Tibial nerve (tissue), 4 donors: ENCODE results near the gene DPPA3. TPM values are rescaled to one million over a fixed set of nuclear protein-coding genes. Genes with fewer than 3 reads are reported as not detected.
A peak's percentile ranks its signal among the peaks of the same experiment; 100 is the strongest.
"Not testable (repeated sequence)": the region's sequence is repeated elsewhere in the genome, so short reads cannot be mapped to it uniquely, and the experiment has no call there.

Experiments
- DNase-seq, 2 donors: peaks; one replicate each; pipeline ENCODE4 v3.0.0-alpha.2; 2019; ENCODE audit warnings: low spot score in 2 of 2
- H3K27ac ChIP-seq, 4 donors: fragments of 200-600 bp; sonication (generic) in 3 of 4; one replicate each; pipeline ENCODE4 v1.5.1; 2017 to 2019; ENCODE audit warnings: mild to moderate bottlenecking in 1 of 4
- H3K27me3 ChIP-seq, 2 donors: fragments of 200-600 bp; sonication (generic) in 1 of 2; one replicate each; pipeline versions ENCODE4 v1.5.1 to v1.6.0; 2017 to 2019
- H3K36me3 ChIP-seq, 3 donors: fragments of 200-600 bp; sonication (generic); one replicate each; pipeline ENCODE4 v1.5.1; 2018 to 2019
- H3K4me1 ChIP-seq, 4 donors: fragments of 200-600 bp; sonication (generic) in 3 of 4; one replicate each; pipeline ENCODE4 v1.5.1; 2017 to 2019
- H3K4me3 ChIP-seq, 4 donors: fragments of 200-600 bp; sonication (generic) in 3 of 4; one replicate each; pipeline ENCODE4 v1.5.1; 2017 to 2019; ENCODE audit warnings: mild to moderate bottlenecking in 1 of 4, moderate library complexity in 1 of 4
- H3K9me3 ChIP-seq, 4 donors: fragments of 200-600 bp; sonication (generic) in 3 of 4; one replicate each; pipeline ENCODE4 v1.5.1; 2017 to 2019
- CTCF ChIP-seq, 5 experiments: fragments of 200-600 bp in 3 of 5; fragments of 450-650 bp in 2 of 5; sonication (generic) in 3 of 5; IDR thresholded peaks; one replicate each; pipeline ENCODE4 v1.5.1; 2016 to 2019; ENCODE audit warnings: antibody characterized with exemption in 5 of 5, mild to moderate bottlenecking in 3 of 5, moderate library complexity in 2 of 5
- EP300 ChIP-seq, 2 donors: sonication (generic); formaldehyde crosslinking; IDR thresholded peaks; one replicate each; pipeline ENCODE4 v1.6.1; 2017; ENCODE audit warnings: antibody characterized with exemption in 2 of 2, mild to moderate bottlenecking in 1 of 2
- POLR2A ChIP-seq, 2 donors: fragments of 450-650 bp; IDR thresholded peaks; one replicate each; pipeline ENCODE4 v1.6.1; 2017; ENCODE audit warnings: antibody characterized with exemption in 2 of 2, mild to moderate bottlenecking in 2 of 2, moderate library complexity in 2 of 2
- WGBS, 2 donors: methylation state at CpG; one replicate each; pipeline ENCODE4 v1.1.5; 2018; 5-methylcytosine and 5-hydroxymethylcytosine counted together
- total RNA-seq, 4 donors: library from RNA; depleted of rRNA; stranded (reverse); fragments of >200 nt; gene quantifications; one replicate each; pipeline ENCODE4 v1.1.0, GENCODE V29; 2016

Gene DPPA3
- total RNA-seq, 4 donors from 2014 or later, result not detected

GRCh38 chr12:7677432-7677888 lies 33.8 kb upstream of the DPPA3 start:
- WGBS, 2 donors, result 59 to 60% methylated on average over 9 of the region's 9 CpGs
- H3K9me3 ChIP-seq, H3K36me3 ChIP-seq, H3K4me1 ChIP-seq, DNase-seq, H3K27me3 ChIP-seq, H3K27ac ChIP-seq, H3K4me3 ChIP-seq: not testable (repeated sequence)
- peak in 3 of 5 experiments; percentile 22 to 31 (median 29) for TF ChIP-seq CTCF (IDR thresholded peaks at IDR 0.05)

- Histone ChIP-seq H3K4me3 (no peak overlapping the region), H3K36me3 (no peaks in the 10 kb centered on the region), H3K9me3 (no peaks in the 10 kb centered on the region), H3K4me1 (no peaks in the 10 kb centered on the region), H3K27me3 (no peaks in the 10 kb centered on the region), H3K27ac (no peak overlapping the region)
- whole genome bisulfite sequencing, 2 donors, result 73 to 74% methylated on average over 8 of the region's 8 CpGs
- no peak for DNase-seq
- TF ChIP-seq EP300 (IDR thresholded peaks at IDR 0.05) (no peak), POLR2A (IDR thresholded peaks at IDR 0.05) (no peak), CTCF (IDR thresholded peaks at IDR 0.05) (no peak)
Observed at GRCh38 chr12:7678744-7679143, 32.5 kb upstream of the DPPA3 start.

GRCh38 chr12:7679251-7680045 lies 31.8 kb upstream of the DPPA3 start:
- H3K36me3 ChIP-seq, result no peaks in the 10 kb centered on the region
- no peak for DNase-seq
- TF ChIP-seq EP300 (IDR thresholded peaks at IDR 0.05), result no peak
- TF ChIP-seq POLR2A (IDR thresholded peaks at IDR 0.05), result no peak
- TF ChIP-seq CTCF (IDR thresholded peaks at IDR 0.05), result no peak
- no peaks in the 10 kb centered on the region for H3K4me1 ChIP-seq
- H3K9me3 ChIP-seq, result no peaks in the 10 kb centered on the region
- no peak overlapping the region for H3K4me3 ChIP-seq
- 59% methylated on average over 9 of the region's 9 CpGs for WGBS, 2 donors
- no peak overlapping the region for H3K27ac ChIP-seq
- no peaks in the 10 kb centered on the region for H3K27me3 ChIP-seq

- no peaks in the 10 kb centered on the region for H3K4me1 ChIP-seq
- TF ChIP-seq EP300 (IDR thresholded peaks at IDR 0.05), result no peak
- TF ChIP-seq CTCF (IDR thresholded peaks at IDR 0.05), result no peak
- no peak for TF ChIP-seq POLR2A (IDR thresholded peaks at IDR 0.05)
- H3K4me3 ChIP-seq, result no peak overlapping the region
- 50 to 56% methylated on average over 2 of the region's 2 CpGs for WGBS, 2 donors
- no peak overlapping the region for H3K27ac ChIP-seq
- no peaks in the 10 kb centered on the region for H3K36me3 ChIP-seq
- no peaks in the 10 kb centered on the region for H3K9me3 ChIP-seq
- no peaks in the 10 kb centered on the region for H3K27me3 ChIP-seq
- no peak for DNase-seq
Observed at GRCh38 chr12:7681535-7681934, 29.7 kb upstream of the DPPA3 start.

- 75 to 85% methylated on average over 6 of the region's 6 CpGs for WGBS, 2 donors
Observed at GRCh38 chr12:7693793-7694192, 17.4 kb upstream of the DPPA3 start.

More at GRCh38 chr12:7693793-7694192, 17.4 kb upstream of the DPPA3 start:
- TF ChIP-seq EP300 (IDR thresholded peaks at IDR 0.05), result no peak
- TF ChIP-seq POLR2A (IDR thresholded peaks at IDR 0.05), result no peak
- no peak for TF ChIP-seq CTCF (IDR thresholded peaks at IDR 0.05)
- Histone ChIP-seq H3K36me3 (no peaks in the 10 kb centered on the region), H3K27ac (no peak overlapping the region), H3K4me1 (peaks cover 0 to 13% (median 2%) of the 10 kb centered on the region in 4 donors), H3K4me3 (no peak overlapping the region), H3K27me3 (no peaks in the 10 kb centered on the region), H3K9me3 (no peaks in the 10 kb centered on the region)
- no peak for DNase-seq
